Nucleus accumbens (tissue), 56 donors: Measurements from ENCODE around the gene KRTAP10-9.
"Not testable (repeated sequence)": the region's sequence is repeated elsewhere in the genome, so short reads cannot be mapped to it uniquely, and the experiment has no call there.

Experiments used
- DNase-seq, 56 donors: peaks; one replicate each; lab custom pipeline; 2025; lab: John Stamatoyannopoulos, UW

Gene KRTAP10-9, protein sequence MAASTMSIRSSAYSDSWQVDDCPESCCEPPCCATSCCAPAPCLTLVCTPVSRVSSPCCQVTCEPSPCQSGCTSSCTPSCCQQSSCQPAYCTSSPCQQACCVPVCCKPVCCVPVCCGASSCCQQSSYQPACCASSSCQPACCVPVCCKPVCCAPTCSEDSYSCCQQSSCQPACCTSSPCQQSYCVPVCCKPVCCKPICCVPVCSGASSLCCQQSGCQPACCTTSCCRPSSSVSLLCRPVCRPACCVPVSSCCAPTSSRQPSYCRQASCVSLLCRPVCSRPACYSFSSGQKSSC

DNA sequence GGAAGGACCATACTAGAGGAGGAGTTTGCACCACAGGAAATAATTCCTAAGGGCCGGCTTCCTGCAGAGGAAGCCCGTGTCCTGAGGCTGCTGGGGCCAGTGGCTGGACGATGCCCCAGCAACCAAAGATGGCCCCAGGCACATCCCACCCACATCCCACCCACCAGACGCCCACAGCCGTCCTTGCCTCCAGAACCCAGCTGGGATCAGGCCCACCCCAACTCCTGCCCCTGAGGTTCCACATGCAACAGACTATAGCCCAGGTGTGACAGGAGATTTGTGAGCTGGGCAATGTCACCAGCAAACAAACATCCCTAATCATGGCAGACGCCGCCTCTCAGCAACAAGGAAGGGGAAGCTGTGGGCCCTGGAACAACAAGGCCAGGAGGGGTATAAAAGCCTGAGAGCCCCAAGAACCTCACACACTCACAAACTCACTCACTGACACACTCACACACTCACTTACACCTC lies at the start of gene KRTAP10-9:
KRTAP10-9 (plus strand) TSS at position 421 of the 471 bp plus-strand sequence. CDS start 79 bp downstream, outside the sequence.
- no peak for DNase-seq

DNA sequence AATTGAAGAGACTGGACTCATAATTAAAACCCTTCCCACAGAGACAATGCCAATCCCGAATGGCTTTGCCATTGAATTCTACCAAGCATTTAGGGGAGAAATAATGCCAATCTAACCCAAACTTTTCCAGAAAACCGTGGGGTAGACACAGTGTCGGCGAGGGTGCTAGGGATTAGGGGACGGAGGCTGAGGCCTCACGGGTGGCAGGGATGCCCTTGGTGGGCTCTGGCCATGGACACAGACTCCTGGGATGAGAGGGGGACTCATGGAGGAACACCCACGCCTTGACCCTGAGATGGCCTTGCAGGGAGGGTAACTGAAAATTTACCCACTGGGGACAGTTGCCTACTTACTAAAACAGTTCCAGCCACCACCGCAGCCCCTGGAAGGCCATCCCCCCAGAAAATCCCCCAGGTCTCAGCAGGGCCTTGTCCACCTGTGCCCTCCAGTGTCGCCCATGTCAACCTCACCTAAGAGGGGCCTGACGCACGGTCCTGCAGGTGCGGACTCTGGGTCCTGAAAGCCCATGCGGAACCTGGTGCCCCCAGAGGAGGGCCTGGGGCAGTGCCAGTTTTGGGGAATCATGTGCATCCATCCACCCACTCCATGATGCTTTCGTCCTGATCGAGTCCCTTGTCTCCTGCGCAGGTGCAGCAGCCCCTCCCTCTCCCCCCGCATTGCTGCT lies 48.4 kb upstream of the KRTAP10-9 start:
- no peak for DNase-seq

DNA sequence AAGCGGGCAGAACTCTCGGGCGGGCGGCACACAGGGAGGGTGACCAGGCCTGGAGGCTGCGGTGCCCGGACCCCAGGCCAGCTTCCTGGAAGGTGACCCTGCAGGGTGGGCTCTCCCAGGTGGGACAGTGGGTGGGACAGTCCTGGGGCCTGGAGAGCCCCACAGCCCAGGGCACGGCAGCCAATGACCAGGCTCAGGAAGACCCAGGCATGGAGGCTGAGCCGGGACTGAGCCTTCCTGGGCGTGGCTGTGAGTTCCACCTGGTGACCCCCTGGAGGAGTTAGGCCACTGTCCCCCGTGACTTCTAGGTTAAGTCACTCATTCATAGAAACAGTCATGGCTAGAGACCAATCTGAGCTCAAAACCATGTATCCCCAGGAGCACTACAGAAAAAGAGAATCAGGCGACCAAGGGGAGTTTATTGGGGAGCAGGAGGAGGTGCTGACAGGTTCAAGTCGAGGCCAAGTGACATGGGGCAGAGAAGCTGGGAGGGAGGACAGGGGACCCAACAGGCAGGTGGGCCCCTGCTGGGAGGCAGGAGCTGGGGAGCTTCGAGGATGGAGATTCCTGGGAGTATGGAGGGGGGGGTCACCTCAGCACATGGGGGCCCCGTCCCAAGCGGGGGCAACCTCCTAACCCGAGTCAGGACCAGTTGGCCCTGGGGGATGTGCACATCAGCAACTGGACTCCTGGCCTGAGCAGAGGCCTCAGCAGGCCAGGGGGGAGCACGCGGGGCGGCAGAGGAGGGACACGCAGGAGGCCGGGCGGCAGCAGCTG lies 47.6 kb upstream of the KRTAP10-9 start:
- no peak for DNase-seq

DNA sequence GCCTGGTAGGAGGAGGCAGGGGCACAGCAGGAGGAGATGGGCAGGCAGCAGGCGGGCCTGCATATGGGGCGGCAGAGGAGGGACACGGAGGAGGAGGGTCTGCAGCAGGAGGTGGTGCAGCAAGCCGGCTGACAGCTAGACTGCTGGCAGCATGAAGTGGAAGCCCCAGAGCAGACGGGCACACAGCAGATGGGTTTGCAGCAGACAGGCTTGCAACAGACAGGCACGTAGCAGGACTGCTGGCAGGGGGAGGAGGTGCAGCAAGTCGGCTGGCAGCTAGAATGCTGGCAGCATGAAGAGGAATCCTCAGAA lies 47.1 kb upstream of the KRTAP10-9 start:
- DNase-seq = no peak

DNA sequence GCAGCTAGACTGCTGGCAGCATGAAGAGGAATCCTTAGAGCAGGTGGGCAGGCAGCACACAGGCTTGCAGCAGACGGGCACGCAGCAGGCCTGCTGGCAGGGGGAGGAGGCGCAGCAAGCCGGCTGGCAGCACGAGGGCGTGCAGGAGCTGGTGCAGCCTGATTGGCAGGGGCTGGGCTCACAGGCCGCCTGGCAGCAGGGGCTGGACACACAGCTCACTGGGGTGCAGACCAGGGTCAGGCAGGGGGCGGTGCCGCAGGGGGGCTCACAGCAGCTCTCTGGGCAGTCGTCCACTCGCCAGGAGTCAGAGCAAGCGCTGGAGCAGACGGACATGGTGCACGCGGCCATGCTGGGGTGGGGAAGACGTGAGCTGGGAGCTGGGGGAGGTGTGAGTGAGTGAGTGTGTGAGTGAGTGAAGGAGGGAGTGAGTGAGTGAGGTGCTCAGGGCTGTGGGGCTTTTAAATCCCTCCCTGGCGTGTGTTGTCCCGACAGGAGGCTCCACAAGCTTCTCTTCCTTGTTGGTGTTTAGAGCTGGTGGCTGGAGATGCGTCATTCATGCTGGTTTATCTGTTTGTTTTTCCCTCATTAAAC lies 46.6 kb upstream of the KRTAP10-9 start, which contains the start of gene KRTAP10-5:
KRTAP10-5 (minus strand) TSS at position 374 of the 591 bp plus-strand sequence; CDS start at position 348, 26 bp downstream.
- DNase-seq = not testable (repeated sequence)

DNA sequence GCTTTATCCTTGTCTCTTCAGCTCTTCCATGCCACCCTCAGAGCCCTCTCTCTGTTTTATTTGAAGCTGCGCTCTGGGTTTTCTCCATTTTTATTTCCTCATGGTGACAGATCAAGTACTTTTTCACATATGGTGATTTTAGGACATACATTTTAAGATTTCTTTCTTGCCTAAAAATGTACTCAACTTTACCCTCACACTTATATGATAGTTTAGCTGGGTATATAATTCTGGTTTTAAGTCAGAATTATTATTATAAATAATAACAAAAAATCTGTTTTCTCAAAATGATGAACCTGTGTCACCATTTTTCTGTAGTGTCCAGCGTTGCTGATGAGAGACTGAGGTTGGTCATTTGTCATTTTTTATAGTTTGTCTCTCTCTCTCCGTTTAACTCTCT lies 45.7 kb upstream of the KRTAP10-9 start:
- no peak for DNase-seq

DNA sequence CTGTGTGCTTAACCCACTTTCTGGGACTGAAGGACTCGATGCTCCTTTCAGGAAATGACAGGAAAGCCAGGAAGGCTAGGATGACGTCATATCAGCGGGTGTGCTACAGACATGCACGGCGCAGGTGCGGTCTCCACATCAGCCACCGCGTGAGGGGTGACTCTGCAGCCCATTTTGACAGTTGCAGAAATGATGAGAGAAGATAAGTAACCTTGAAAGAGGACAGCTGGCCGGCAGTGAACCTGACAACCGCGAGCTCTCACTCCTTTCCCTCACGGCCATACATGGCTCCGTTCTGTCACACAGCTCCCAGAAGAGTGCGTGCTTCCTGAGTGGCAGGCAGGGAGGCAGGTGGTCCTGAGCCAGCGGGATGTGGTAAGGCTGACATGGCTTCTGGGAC lies 44.8 kb upstream of the KRTAP10-9 start:
- no peak for DNase-seq

DNA sequence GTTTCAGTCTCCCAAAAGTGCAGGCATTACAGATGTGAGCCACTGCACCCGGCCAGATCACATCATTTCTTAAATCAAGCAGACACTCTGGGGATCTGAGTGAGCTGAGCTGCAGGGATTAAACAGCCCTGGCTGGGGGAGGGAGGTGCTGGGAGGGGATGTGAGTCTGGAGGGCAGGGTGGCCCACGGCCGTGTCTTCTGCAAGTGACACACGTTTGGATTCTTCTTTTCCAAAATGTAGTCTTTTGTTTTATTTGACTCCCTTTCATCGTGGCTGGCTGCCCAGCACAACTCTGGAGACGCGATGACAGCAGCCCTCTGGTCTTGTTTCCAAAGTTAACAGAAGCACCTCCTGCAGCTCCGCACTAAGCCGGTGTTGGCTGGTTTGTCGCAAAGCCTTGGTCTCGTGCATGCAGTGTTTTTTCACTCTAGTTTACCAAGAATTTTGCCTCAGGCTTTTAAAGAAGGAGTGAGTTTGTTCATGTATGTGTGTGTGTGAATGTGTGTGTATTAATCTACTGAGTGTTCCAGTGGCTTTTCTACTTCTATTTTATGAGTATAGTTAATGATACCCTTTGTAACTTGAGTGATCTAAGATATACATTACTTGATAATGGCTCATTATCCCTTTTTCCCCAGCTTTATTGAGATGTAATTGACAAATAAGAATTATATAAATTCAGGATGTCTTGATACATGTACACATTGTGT lies 43.6 kb upstream of the KRTAP10-9 start:
- DNase-seq = no peak

DNA sequence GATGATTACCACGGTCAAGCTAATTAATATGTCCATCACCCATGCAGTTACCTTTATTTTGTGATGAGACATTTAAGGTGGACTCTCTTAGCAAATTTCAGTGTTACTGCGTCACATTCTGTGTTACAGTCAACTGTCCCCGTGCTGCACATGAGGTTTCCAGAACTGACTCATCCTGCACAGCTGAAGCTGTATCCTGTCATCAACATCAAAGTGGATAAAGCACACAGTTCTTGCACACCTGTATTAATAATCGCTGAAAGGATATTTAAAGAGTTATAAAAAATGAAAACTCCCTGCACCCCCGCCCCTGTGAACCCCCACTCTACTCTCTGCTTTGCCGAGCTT lies 43.1 kb upstream of the KRTAP10-9 start:
- DNase-seq = peak in 7 of 56 donors; percentile 7 to 50 (median 15)

DNA sequence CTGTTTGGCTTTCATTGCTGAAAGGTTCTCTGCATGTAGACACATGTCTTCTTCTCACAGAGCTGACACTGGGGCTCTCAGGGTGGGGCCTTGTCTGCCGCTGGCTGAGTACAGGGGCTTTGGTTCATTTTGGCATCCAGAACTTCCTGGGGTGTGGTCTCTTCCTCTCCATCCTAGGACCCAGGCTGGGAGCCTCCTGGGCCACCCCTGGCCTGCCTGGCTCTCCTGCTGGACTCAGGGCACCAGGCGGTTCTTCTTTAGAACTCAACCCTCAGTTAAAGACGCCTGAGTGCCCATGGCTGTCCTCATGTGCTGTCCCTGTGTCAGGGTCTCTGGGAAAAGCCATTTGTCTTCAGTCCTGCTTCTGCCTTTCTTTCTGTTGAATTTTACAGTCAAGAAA lies 41.0 kb upstream of the KRTAP10-9 start:
- DNase-seq = no peak

DNA sequence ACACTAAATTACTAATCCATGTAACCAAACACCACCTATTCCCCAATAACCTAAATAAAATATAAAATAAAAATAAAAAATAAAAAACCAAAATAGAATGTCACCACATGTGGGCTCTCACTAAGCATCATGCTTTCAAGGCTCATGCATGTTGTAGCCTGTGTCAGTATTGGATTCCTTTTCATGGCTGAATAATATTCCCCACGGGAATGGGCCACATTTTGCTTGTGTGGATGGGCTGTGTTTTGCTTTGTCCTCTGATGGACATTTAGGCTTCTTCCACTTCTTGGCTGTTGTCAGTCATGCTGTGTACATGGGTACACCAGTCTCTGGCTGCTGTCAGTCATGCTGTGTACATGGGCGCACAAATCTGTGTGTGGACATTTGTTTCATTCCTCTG lies 37.8 kb upstream of the KRTAP10-9 start:
- no peak for DNase-seq

DNA sequence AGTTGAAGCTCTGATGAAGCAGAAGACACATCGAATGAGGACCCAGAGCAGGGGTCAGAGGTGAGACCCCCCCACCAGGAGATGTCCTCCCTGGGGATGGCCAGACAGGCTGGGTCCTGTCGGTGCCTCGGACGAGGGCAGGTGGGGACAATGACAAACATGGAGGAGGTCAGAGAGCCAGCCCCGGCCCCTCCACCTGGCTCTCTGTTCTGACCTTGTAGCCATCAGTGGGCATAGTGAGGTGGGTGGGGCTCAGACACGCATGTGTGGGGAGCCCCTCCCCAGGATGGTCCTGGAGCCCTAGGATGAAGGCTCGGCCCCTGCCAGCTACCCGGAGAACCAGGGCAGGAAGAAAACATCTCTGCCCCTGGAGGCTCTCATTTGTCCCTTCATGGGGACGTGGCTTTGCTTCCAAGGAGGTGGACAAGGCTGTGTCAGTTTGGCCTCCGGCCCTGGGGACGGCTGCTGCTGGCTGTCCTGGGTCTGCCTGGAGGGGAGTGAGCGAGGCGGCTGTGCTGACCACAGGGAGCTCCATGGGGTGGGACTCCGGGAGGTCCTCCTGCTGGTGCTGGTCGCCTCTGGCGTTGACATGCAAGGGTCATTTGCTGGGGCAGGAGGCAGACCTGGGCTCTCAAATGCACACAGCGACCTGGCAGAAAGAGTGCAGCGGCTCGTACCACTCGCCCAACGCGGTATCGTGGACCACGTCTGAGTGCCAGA lies 37.1 kb upstream of the KRTAP10-9 start:
- DNase-seq = no peak

DNA sequence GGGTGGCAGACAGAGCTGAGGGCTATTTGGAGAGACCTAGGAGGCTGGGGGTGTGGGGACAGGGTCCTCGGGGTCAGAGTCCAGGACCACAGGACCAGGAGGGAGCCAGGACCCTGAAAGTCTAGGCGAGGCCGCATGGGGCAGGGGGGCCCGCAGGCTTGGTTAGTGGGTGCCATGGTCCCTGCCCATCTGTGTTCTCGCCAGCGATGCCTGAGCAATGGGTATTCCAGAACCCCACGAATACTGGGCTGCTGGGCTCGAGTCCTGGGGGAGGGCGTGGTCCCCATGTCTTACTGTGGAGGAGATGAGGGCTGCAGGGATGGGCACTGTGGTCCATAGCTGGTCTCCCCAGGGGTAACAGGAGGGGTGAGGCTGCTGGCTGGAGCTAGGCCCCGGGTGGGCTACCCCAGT lies 36.6 kb upstream of the KRTAP10-9 start:
- no peak for DNase-seq

DNA sequence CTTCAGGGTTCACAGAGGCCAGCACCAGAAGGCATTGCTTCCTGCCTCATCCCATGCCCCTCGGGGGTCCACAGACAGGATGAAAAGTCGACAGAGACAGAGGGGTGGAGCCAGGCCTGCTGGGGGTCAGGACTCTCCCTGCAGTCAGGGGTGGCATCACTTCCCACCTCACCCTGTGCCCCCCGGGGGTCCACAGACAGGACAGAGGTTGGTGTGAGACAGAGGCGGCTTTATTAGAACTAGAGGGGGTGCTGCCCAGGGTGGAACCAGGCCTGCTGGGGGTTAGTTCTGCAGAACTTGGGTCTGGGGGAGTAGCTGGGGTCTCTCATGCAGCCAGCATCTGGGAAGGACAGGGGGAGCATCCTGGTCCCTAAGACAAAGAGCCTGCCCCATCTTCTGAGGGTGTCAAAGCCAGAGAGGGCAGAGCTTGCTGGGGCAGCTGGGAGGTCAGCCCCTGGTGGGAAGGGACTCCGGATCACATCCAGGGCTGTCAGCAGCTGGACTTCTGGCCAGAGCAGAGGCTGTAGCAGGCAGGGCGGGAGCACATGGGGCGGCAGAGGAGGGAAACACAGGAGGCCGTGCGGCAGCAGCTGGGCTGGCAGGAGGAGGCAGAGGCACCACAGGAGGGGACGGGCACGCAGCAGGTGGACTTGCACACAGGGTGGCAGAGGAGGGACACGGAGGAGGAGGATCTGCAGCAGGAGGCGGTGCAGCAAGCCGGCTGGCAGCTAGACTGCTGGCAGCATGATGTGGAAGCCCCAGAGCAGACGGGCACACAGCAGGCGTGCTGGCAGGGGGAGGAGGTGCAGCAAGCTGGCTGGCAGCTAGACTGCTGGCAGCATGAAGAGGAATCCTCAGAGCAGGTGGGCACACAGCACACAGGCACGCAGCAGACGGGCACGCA lies 35.7 kb upstream of the KRTAP10-9 start:
- DNase-seq = not testable (repeated sequence)

DNA sequence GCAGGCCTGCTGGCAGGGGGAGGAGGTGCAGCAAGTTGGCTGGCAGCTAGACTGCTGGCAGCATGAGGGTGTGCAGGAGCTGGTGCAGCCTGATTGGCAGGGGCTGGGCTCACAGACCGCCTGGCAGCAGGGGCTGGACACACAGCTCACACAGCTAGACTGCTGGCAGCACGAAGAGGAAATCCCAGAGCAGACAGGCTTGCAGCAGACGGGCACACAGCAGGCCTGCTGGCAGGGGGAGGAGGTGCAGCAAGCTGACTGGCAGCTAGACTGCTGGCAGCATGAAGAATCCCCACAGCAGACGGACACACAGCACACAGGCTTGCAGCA lies 35.1 kb upstream of the KRTAP10-9 start:
- not testable (repeated sequence) for DNase-seq

DNA sequence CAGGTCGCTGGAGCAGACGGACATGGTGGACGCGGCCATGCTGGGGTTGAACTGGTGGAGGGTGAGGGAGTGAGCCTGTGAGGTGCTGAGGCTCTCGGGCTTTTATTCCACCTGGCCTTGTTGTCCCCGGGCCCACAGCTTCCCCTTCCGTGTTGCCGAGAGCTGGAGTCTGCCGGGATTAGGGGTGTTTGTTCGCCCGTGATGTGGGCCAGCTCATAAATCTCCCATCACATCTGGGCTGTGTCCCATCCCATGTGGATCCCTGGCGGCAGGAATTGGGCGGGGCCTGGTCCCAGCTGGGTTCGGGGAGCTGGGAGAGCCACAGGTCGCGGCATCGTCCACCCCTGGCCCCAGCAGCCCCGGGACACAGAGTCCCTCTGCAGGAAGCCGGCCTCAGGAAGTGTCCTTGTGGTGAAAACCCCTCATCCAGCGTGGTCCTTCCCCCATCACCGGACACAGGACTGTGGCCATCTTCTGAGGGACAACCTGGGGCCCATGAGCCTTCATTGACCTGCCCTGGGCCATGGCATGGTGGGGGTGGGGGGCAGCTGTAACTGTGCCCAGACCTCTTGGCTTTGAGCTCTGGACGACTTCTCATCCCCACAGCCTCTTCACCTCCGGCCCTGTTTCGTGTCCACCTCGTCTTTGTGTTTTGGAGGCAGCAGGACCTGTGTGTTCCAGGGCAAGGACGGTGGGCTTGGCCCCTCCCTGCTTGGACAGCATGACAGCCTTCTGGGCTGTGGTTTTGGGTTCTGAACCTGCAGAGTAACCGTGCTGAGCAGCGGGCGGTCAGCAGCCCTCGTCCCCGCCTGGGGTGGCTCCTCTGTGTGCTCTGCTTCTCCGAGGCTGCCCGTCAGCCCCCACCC lies 34.2 kb upstream of the KRTAP10-9 start, which contains the start of gene KRTAP10-6:
KRTAP10-6 (minus strand) TSS at position 60 of the 866 bp plus-strand sequence; CDS start at position 39, 21 bp downstream.
- no peak for DNase-seq

DNA sequence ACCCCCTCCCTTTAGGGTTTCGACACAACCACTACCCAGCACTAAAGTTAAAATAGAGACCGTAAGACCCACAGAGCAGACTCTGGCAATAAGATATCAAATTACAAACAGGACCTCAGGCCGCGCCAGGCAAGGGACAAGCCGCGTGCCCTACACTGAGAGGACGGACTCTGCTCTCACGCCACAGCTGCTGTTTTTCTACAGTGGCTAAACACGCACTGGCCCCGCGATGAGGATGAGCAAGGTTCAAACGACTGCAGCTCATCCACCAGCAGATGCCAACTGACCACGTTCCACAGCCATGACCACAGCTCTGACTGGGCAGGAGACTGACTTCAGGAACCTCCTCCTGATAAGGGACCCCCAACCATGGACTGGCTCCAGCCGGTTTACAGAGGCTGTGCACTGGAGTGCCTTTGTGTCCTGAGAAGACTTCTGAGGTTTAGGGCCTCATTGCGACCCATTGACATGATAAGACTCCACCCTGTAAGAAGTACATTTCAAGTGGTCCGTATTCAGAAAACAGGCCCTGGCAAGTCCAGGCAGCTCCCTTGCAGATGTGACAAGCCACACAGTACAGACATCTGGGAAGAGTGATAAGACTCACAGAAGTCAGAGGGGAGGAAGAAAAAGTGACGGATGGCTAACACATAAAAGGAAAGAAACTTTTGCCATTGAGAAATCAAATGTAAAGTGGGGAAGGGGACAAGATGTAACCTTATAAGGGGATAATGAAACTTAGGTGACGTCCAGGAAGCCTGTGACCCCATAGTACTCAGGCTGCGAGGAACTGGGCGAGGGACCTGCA lies 33.1 kb upstream of the KRTAP10-9 start:
- no peak for DNase-seq
